Neural crest cell (in vitro differentiated cells): ENCODE results near the gene ATF4. TPM values are rescaled to one million over a fixed set of nuclear protein-coding genes. Genes with fewer than 3 reads are reported as not detected.

Experiments
- DNase-seq: peaks from one replicate; pipeline ENCODE4 v3.0.0; 2021; ENCODE audit warnings: low read depth, mixed read lengths, low spot score
- H3K27ac Mint-ChIP-seq: one replicate; pipeline ENCODE4 v1.8.0; 2021; ENCODE audit warnings: mild to moderate bottlenecking, mixed read lengths; ENCODE audit not compliant: unreplicated experiment
- H3K27me3 Mint-ChIP-seq: 2 replicates; pipeline ENCODE4 v1.8.0; 2021; ENCODE audit warnings: low read depth, mild to moderate bottlenecking, mixed read lengths
- H3K36me3 Mint-ChIP-seq: 2 replicates; pipeline ENCODE4 v1.8.0; 2021; ENCODE audit warnings: low read depth, mild to moderate bottlenecking, mixed read lengths
- H3K4me1 Mint-ChIP-seq: 2 replicates; pipeline ENCODE4 v1.8.0; 2021; ENCODE audit warnings: mixed read lengths
- H3K4me3 Mint-ChIP-seq: one replicate; pipeline ENCODE4 v1.8.0; 2021; ENCODE audit warnings: mild to moderate bottlenecking, mixed read lengths
- H3K9me3 Mint-ChIP-seq: 2 replicates; pipeline ENCODE4 v1.8.0; 2021; ENCODE audit warnings: mixed read lengths
- CTCF ChIP-seq: fragments of 200-600 bp; sonication (generic); conservative IDR thresholded peaks from 2 replicates; pipeline ENCODE4 v1.5.0; 2021; ENCODE audit warnings: antibody characterized with exemption, mild to moderate bottlenecking
- long read RNA-seq: library from polyadenylated mRNA; unstranded; transcript quantifications from one replicate; pipeline ENCODE4 v2.0.0, GENCODE V29; 2020
- total RNA-seq: library from RNA; stranded (reverse); gene quantifications from 2 replicates; pipeline ENCODE4 v1.2.1, GENCODE V29; 2021

ATF4 gene
- 363 and 364 TPM in 2 replicates for total RNA-seq
- long read RNA-seq, transcript ATF4-202 (3 exons, 1,419 nt): major isoform, 444 of 469 reads
- long read RNA-seq, transcript ATF4-201 (2 exons, 2,019 nt): minor isoform, 8 of 469 reads
- long read RNA-seq, partial matches to known transcripts: 10 of 469 reads
- long read RNA-seq, other reads (novel, unspliced or antisense): 6 of 469 reads

GRCh38 chr22:39520226-39521105 is at the start of gene ATF4:
Gene ATF4, plus strand, starts transcription at chr22:39520562. Its CDS starts 884 bp downstream, at chr22:39521446.
- peaks cover 2% of the 10 kb centered on the region for H3K9me3 Mint-ChIP-seq
- peak; percentile 86 for DNase-seq
- peak within 1 kb of the TSS; percentile 99 for H3K27ac Mint-ChIP-seq
- peaks cover 55% of the 10 kb centered on the region for H3K4me1 Mint-ChIP-seq
- H3K4me3 Mint-ChIP-seq: peak within 1 kb of the TSS; percentile 100
- peaks cover 48% of the 10 kb centered on the region for H3K36me3 Mint-ChIP-seq
- TF ChIP-seq CTCF: no peak
- peaks cover 39% of the 10 kb centered on the region for H3K27me3 Mint-ChIP-seq

GRCh38 chr22:39471381-39472141 is 48.8 kb upstream of the ATF4 start:
- Mint-ChIP-seq H3K4me3 (peak overlapping the region; percentile 57), H3K27me3 (no peaks in the 10 kb centered on the region), H3K4me1 (peaks cover 58% of the 10 kb centered on the region), H3K36me3 (no peaks in the 10 kb centered on the region), H3K27ac (peak overlapping the region; percentile 97), H3K9me3 (no peaks in the 10 kb centered on the region)
- DNase-seq: no peak
- TF ChIP-seq CTCF: no peak

- no peak for TF ChIP-seq CTCF
- H3K36me3 Mint-ChIP-seq: no peaks in the 10 kb centered on the region
- H3K4me3 Mint-ChIP-seq: peak overlapping the region; percentile 15
- no peaks in the 10 kb centered on the region for H3K9me3 Mint-ChIP-seq
- peak overlapping the region; percentile 35 for H3K27ac Mint-ChIP-seq
- no peak for DNase-seq
- H3K27me3 Mint-ChIP-seq: no peaks in the 10 kb centered on the region
- H3K4me1 Mint-ChIP-seq: peaks cover 55% of the 10 kb centered on the region
These were observed 47.5 kb upstream of the ATF4 start for GRCh38 chr22:39472570-39473556.

- no peak for TF ChIP-seq CTCF
- peaks cover 50% of the 10 kb centered on the region for H3K4me1 Mint-ChIP-seq
- no peak overlapping the region for H3K4me3 Mint-ChIP-seq
- no peak overlapping the region for H3K27ac Mint-ChIP-seq
- no peak for DNase-seq
- no peaks in the 10 kb centered on the region for H3K27me3 Mint-ChIP-seq
- H3K36me3 Mint-ChIP-seq: no peaks in the 10 kb centered on the region
- H3K9me3 Mint-ChIP-seq: no peaks in the 10 kb centered on the region
These were observed 46.5 kb upstream of the ATF4 start for GRCh38 chr22:39473851-39474250.
